Stimulated activated CD4-positive, alpha-beta T cell treated with anti-CD3 and anti-CD28 coated beads, Interleukin-2, amount 100 ng/mL, for 48 hours (primary cell): ENCODE results near the gene STON1.
"Not testable (repeated sequence)": the region's sequence is repeated elsewhere in the genome, so short reads cannot be mapped to it uniquely, and the experiment has no call there.

Experiments
- DNase-seq, 2 donors: peaks; one replicate each; pipeline ENCODE4 v3.0.0-alpha.2; 2020

STON1 gene

GRCh38 chr2:48530033-48530811 is at the start of gene STON1:
Gene STON1 (plus strand): TSS chr2:48530154. CDS start chr2:48580634, 50,480 bp downstream.
- DNase-seq, result peak in 1 of 2 donors; percentile 11

- DNase-seq, result no peak
Observed at GRCh38 chr2:48480526-48480925, 49.4 kb upstream of the STON1 start.

- no peak for DNase-seq
Observed at GRCh38 chr2:48482313-48482712, 47.6 kb upstream of the STON1 start.

GRCh38 chr2:48482769-48483168 is 47.2 kb upstream of the STON1 start:
- DNase-seq, result no peak

- DNase-seq, result no peak
Observed at GRCh38 chr2:48483506-48483905, 46.4 kb upstream of the STON1 start.

- no peak for DNase-seq
Observed at GRCh38 chr2:48483916-48484315, 46.0 kb upstream of the STON1 start.

GRCh38 chr2:48488545-48488944 is 41.4 kb upstream of the STON1 start:
- no peak for DNase-seq

- DNase-seq, result no peak
Observed at GRCh38 chr2:48496849-48497248, 33.1 kb upstream of the STON1 start.

GRCh38 chr2:48504647-48505327 is 25.2 kb upstream of the STON1 start:
- DNase-seq, result no peak

GRCh38 chr2:48507111-48507510 is 22.8 kb upstream of the STON1 start:
- no peak for DNase-seq

- no peak for DNase-seq
Observed at GRCh38 chr2:48508461-48509124, 21.4 kb upstream of the STON1 start.

GRCh38 chr2:48510329-48510728 is 19.6 kb upstream of the STON1 start:
- DNase-seq, result no peak

GRCh38 chr2:48511849-48512470 is 18.0 kb upstream of the STON1 start:
- no peak for DNase-seq

- no peak for DNase-seq
Observed at GRCh38 chr2:48512571-48512970, 17.4 kb upstream of the STON1 start.

GRCh38 chr2:48514348-48515003 is 15.5 kb upstream of the STON1 start:
- no peak for DNase-seq

- no peak for DNase-seq
Observed at GRCh38 chr2:48515513-48515985, 14.4 kb upstream of the STON1 start.

- DNase-seq, result no peak
Observed at GRCh38 chr2:48519593-48519992, 10.4 kb upstream of the STON1 start.

- DNase-seq, result not testable (repeated sequence)
Observed at GRCh38 chr2:48524756-48525155, 5.2 kb upstream of the STON1 start.

- no peak for DNase-seq
Observed at GRCh38 chr2:48525269-48525943, 4.5 kb upstream of the STON1 start.

GRCh38 chr2:48527226-48527885 is 2.6 kb upstream of the STON1 start:
- DNase-seq, result no peak

GRCh38 chr2:48528431-48528830 is 1.5 kb upstream of the STON1 start:
- DNase-seq, result no peak

GRCh38 chr2:48529194-48529593 is 760 bp upstream of the STON1 start:
- no peak for DNase-seq
